Erythroblast (primary cell): ENCODE results near the gene GPATCH11.
A peak's percentile ranks its signal among the peaks of the same experiment; 100 is the strongest.

Source experiments
- DNase-seq, 2 experiments: peaks; one replicate each; lab custom pipeline; 2025; lab: John Stamatoyannopoulos, UW
- GATA1 ChIP-seq: IDR thresholded peaks from 2 replicates; pipeline ENCODE4 v1.6.1; 2011; ENCODE audit warnings: low read depth, mild to moderate bottlenecking, control low read depth, low read length, moderate library complexity
- POLR2A ChIP-seq: IDR thresholded peaks from 2 replicates; pipeline ENCODE4 v1.6.1; 2011; ENCODE audit warnings: mild to moderate bottlenecking, low read length

GPATCH11 gene

GRCh38 chr2:37090019-37090477, 5.7 kb downstream of the GPATCH11 start:
- no peak for DNase-seq
- TF ChIP-seq POLR2A = no peak
- no peak for TF ChIP-seq GATA1

GRCh38 chr2:37091873-37092272, 7.6 kb downstream of the GPATCH11 start:
- TF ChIP-seq POLR2A = no peak
- TF ChIP-seq GATA1 = no peak
- no peak for DNase-seq

DNA sequence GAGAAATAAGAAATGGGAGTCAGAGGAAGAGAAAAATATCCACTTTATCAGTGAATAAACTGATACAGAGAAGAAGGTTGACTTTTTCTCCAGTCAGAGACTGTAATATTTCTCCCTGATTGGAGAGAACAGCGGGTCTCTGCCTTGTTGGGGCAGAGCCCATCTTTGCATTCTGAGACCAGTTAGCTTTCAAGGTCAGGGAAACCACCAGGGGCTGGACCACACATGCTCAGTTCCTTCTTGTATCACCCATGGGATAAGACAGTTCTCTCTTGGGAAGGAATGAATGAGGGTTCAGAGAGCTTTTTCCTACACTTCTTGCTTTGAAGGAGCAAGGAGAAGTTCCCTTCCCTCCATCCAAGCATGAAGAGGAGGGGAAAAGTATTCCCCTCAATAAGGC, 12.2 kb downstream of the GPATCH11 start:
- DNase-seq = no peak
- TF ChIP-seq GATA1 (no peak), POLR2A (no peak)

DNA sequence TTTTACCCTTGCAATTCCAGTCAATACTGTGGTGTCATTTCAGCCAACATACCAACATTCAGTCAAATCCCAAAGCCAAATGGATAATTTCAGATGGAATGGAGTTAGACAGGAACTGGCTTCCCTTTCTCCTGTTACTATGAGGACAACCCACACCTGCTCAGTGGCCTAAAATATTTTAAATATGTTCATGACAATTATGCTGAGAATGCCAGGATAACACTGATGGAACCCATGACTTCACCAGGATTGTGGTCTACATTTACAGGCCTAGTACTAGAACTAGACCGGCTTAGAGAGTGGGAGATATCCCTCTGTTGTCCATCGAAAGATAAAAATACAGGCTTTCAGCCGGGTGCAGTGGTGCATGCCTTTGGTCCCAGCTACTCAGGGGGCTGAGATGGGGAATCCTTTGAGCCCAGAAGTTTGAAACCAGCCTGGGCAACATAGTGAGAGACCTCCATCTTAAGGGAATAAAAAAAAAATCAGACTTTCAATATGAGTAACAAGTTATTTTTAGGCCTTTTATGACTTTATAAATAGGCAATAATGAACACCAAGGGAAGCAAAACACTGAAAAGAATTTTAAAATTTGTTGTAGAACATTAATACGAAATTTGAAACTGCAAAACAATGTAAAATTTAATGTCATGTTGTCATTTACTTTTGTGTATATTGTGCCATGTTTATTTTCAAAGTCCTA, 14.2 kb downstream of the GPATCH11 start:
- TF ChIP-seq GATA1 (no peak), POLR2A (no peak)
- DNase-seq = no peak

- no peak for TF ChIP-seq POLR2A
- TF ChIP-seq GATA1 = no peak
- DNase-seq = no peak
Observed at GRCh38 chr2:37100054-37100453, 15.7 kb downstream of the GPATCH11 start.

DNA sequence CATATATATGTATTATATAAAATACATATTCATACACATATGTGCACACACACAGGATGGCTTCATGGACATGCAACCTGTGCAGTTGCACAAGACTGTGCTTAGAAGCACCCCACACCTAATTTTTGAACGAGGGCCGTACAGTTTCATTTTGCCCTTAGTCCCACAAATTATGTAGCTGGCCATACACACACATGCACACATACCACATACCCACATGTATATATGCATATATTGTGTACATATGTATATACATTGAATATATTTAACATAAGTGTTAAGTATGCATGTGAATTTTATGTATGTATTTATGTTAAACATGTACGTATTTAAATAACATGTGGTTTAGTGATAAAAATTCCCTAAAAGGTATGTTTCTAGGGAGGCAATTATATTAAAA, 18.3 kb downstream of the GPATCH11 start:
- TF ChIP-seq POLR2A (no peak), GATA1 (no peak)
- no peak for DNase-seq

DNA sequence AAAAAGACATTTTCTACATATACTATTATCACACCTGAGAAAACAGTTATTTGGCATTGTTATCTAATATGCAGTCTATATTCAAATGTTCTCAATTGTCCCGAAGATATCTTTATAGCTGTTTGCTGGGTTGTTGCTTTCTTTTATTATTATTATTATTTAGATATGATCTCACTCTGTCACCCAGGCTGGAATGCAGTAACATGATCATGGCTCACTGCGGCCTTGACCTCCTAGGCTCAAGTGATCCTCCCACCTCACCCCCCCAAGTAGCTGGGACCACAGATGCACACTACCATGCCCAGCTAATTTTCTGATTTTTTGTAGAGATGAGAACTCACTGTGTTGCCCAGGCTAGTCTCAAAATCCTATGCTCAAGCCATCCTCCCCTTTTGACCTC, 19.9 kb downstream of the GPATCH11 start:
- no peak for TF ChIP-seq POLR2A
- TF ChIP-seq GATA1 = no peak
- no peak for DNase-seq

DNA sequence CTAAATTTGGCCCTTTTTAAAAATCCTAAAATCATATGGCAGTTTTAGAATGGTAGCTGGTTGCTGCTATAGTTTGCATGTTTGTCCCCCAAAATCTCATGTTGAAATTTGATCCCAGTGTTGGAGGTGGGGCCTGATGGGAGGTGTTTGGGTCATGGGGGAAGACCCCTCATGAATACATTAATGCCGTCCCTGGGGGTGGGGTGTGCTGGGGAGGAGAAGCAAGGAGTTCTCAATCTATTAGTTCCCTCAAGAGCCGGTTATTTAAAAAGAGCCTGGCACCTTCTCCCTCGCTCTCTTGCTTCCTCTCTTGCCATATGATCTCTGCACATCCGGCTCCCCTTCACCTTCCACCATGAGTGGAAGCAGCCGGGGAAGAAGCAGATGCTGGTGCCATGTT, 20.8 kb downstream of the GPATCH11 start:
- TF ChIP-seq POLR2A (no peak), GATA1 (no peak)
- DNase-seq = no peak

DNA sequence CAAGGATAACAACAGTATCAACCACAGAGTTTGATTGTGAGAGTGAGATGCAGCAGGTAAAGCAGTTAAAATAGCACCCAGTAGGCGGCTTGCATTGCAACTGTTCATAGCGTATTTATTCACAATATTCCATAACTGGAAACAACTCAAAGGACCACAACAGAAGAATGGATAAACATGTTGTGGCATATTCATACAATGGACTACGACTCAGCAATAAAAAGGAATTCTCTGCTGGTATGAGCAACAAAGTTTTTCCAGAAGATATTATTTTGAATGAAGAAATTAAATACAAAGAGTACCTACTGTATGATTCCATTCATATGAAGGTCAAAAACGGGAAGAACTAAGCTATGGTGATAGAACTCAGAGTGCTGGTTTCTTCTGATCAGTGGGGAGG, 25.2 kb downstream of the GPATCH11 start:
- no peak for TF ChIP-seq POLR2A
- TF ChIP-seq GATA1 = no peak
- DNase-seq = no peak

GRCh38 chr2:37110306-37111212, 26.2 kb downstream of the GPATCH11 start:
- DNase-seq = no peak
- TF ChIP-seq POLR2A (no peak), GATA1 (no peak)

GRCh38 chr2:37111958-37112357, 27.6 kb downstream of the GPATCH11 start:
- TF ChIP-seq POLR2A = no peak
- TF ChIP-seq GATA1 = no peak
- DNase-seq = no peak

GRCh38 chr2:37117566-37117965, 33.2 kb downstream of the GPATCH11 start:
- TF ChIP-seq GATA1 (no peak), POLR2A (no peak)
- no peak for DNase-seq

DNA sequence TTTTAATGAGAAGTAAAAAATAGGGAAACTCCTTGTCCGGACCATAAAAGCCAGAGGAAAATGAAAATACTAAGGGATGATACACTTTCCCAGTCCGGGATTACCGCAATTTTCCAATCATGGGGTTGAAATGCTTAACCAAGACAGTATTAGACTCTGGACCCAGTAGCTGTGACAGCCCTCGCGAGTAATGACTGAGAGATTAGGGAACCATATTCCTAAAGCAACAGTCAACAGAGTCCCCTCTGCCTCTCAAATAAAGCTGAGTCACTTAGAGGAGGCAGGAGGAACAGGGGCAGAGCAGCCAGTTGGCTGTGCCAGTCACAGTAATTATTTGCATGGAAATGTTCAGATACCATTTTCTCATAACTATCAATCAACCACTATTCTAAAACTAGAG, 34.8 kb downstream of the GPATCH11 start:
- peak in 1 of 2 experiments; percentile 27 for DNase-seq
- no peak for TF ChIP-seq GATA1
- no peak for TF ChIP-seq POLR2A

- TF ChIP-seq GATA1 = no peak
- no peak for TF ChIP-seq POLR2A
- no peak for DNase-seq
Observed at GRCh38 chr2:37125416-37125815, 41.1 kb downstream of the GPATCH11 start.

DNA sequence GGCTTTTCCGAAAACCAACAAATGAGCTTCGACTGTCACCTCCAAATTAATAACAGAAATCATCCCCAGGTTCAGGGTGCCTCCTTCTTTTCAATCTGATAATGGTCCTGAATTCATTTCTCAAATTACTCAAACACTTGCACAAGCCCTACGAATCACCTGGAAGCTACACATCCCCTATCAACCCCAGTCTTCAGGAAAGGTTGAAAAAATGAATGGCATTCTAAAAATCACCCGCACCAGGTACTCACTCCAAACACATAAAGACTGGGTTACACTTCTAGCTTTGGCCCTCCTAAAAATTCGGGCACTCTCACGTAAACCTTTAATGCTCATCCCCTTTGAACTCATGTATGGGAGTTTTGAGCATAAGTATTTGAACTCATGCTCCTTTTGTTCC, 48.6 kb downstream of the GPATCH11 start:
- TF ChIP-seq POLR2A = no peak
- no peak for TF ChIP-seq GATA1

More for the DNA sequence above, 48.6 kb downstream of the GPATCH11 start:
- no peak for DNase-seq
